ENCODE results near the gene CFAP43.

- TF ChIP-seq CTCF (IDR thresholded peaks at IDR 0.05) (no peak), EP300 (IDR thresholded peaks at IDR 0.05) (no peak), POLR2A (IDR thresholded peaks at IDR 0.05) (no peak)
These were observed 44.0 kb upstream of the CFAP43 start for GRCh38 chr10:104276192-104276591.

Measured in gastroesophageal sphincter (tissue), 3 donors.